HG02938 (cell line): ENCODE results near the gene IRS2.
"Not testable (repeated sequence)": the region's sequence is repeated elsewhere in the genome, so short reads cannot be mapped to it uniquely, and the experiment has no call there.

ENCODE experiments used
- ATAC-seq: cut with Tn5 transposase; IDR thresholded peaks from one replicate; pipeline ENCODE4 v1.9.1; 2021; ENCODE audit warnings: mild to moderate bottlenecking, moderate library complexity; ENCODE audit not compliant: unreplicated experiment

The IRS2 gene

GRCh38 chr13:109733550-109733949 is 52.8 kb downstream of the IRS2 start:
- ATAC-seq: no peak

- not testable (repeated sequence) for ATAC-seq
Measured at GRCh38 chr13:109732470-109733170, 53.8 kb downstream of the IRS2 start.

- no peak for ATAC-seq
Measured at GRCh38 chr13:109730812-109731335, 55.5 kb downstream of the IRS2 start.

DNA sequence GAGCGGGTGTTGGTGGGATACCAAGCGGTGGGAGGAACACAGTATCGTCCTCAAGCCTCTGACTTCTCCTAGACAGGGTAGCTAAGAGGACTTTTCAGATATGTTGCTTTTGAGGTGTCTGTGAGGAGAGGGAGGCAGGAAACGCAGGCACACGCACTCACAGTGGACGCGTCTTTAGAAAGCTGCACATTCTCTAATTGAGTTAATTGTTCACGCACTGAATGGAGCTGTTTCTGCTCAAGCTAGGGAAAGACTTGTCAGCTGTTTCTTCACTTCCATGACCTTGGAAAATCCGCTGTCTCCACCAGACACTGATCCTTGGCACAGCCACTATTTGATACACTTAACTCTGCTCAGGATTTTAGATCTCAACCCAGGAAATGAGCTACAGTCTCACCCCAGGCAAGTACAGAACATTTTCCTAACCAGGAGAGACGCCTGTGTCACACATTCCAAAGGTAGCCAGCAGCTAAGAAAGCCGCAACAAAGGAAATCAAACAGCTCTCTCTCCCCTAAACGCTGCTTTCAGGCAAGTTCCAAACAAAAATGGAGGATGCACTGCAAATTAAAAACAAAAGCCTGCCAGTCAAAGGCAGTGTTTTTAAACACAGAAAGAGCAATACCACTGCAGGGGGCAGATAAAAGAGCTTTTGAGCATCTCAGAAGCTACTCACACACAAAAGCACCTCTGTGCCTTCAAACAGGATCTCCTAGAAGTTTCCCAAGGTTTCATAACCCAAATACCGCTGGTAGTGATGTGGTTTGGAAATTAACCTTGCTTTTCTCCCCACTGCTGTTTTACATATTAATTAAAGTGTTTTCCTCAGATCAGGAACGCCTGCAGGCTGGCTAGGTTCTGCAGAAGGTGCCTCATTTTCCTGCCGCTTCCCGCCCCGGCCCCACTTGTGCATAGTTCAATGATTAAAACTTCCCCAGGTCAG is 57.3 kb downstream of the IRS2 start:
- no peak for ATAC-seq

DNA sequence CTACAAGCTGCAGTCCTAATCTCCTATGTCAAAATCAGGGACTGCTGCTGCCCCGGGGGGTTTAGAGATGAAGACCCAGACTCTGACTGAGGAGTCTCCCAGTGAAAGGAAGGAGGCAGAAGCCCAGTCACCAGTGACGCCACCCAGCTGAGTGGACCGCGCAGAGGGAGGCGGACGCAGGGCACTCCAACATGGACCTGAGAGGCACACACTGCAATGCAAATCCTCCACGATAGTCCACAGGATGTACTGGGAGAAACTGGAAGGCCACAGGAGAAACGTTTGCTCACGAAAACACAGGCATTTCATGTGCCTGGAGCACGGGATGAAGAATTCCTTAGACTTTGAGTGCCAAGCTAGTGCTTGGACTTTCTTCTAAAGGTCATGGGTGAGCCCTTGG is 58.3 kb downstream of the IRS2 start:
- ATAC-seq: no peak

- no peak for ATAC-seq
Measured at GRCh38 chr13:109727251-109727650, 59.1 kb downstream of the IRS2 start.

DNA sequence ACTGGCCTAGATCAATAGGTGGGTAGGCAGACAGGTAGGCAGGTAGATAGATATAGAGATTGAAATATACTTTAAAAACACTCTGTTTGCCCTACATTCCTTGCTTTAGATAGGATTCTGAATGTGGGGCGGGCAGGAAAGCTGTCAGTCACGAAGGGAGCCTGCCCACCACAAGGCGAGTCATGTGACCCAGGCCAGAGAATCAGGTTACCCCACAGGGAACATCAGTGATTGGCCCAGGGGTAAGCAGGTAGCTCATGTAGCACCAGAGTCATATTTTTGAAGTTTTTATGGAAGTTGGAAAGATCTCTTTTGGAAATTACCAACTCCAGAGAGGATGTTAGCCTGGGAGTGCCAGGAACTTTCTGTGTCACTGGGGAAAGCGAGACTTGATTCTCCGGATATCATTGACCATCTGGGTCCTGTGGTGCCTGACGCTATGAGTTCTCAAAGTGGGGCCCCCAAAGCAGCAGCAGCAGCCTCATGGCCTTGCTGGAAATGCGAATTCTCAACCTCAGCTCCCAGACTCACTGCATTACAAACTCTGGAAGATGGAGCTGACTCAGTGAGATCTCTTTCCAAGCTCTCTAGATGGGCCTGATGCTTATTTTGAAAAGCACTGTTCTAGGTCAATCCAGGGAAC is 60.3 kb downstream of the IRS2 start:
- no peak for ATAC-seq

GRCh38 chr13:109725297-109725696 is 61.1 kb downstream of the IRS2 start:
- no peak for ATAC-seq

DNA sequence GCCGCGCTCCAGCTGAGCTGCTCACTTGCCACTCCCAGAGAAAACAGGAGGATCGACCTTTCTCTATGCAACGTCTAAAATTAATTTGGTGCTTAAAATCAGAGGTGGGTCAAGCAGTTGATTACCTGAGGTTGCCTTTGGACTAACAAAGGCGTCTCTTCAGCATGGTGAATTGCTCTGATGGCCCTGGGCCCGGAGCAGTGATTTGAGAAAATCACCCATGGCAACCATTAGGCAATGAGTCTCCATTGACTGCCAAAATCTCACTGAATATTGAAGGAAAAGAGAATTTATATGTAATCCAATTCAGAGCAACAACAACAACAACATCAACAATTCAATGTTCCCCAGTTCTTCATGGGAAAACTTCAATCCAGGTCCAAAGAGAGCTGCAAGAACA is 61.8 kb downstream of the IRS2 start:
- no peak for ATAC-seq

- no peak for ATAC-seq
Measured at GRCh38 chr13:109723046-109723445, 63.3 kb downstream of the IRS2 start.

GRCh38 chr13:109722068-109722467 is 64.3 kb downstream of the IRS2 start:
- no peak for ATAC-seq

DNA sequence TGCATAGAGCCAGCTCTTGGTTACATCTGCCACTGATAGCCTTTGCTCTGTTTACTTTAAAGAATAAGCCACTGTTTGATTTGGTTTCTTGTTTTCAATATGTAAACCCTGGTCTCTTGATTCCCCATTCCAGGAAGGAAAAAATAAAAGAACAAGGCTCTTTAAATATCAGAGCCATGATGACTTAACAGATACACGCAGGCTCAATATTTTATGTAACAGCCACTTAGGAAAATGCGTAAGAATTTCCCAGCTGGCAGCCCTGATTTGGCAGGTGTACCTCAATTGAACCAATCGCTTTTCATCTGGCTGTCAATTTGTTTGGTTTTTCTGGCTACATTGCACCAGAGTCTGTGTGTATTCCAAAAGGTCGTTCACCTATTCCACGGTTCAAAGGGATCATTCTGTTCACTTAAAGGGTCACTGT is 65.6 kb downstream of the IRS2 start:
- ATAC-seq: no peak

GRCh38 chr13:109719962-109720646 is 66.3 kb downstream of the IRS2 start:
- no peak for ATAC-seq

DNA sequence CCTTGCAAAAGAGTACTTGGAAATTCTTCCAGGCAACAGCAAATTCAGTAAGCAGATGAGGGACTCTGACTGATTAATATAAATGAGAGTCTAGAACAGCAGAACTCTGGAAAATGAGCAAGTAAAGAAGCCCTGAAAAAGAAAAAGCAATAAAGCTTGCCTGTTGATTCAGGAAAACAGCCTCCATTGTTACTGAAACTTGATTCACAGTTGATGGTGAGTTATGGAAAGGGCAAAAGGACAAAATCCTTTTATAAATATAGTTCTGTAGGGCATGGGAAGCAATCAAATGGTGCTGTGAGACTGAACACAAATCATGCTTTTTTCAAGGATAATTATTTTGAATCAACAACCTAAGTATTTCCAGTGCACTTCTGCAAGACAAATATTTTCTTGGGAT is 67.7 kb downstream of the IRS2 start:
- ATAC-seq: no peak

DNA sequence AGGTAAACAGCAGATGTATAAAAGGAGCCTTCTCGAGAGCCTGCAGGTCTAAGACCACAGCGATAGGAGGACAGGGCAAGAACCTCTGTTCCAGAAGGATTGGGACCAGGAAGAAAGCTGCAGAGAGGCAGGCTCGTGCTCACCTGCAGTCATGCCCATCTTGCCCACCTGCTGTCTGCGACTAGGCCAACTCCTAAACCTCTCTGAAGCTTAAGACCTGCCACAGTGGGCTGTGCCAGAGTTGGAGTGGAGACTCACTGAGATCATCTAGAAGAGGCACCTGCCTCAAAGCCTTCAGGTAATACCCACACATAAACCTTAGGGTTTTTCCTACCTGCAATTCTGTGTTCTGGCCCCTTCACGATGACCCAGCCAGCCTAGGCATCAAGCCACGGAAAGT is 68.7 kb downstream of the IRS2 start:
- no peak for ATAC-seq

- no peak for ATAC-seq
Measured at GRCh38 chr13:109715902-109716301, 70.5 kb downstream of the IRS2 start.

- no peak for ATAC-seq
Measured at GRCh38 chr13:109713681-109714080, 72.7 kb downstream of the IRS2 start.

- ATAC-seq: no peak
Measured at GRCh38 chr13:109712124-109712722, 74.2 kb downstream of the IRS2 start.

DNA sequence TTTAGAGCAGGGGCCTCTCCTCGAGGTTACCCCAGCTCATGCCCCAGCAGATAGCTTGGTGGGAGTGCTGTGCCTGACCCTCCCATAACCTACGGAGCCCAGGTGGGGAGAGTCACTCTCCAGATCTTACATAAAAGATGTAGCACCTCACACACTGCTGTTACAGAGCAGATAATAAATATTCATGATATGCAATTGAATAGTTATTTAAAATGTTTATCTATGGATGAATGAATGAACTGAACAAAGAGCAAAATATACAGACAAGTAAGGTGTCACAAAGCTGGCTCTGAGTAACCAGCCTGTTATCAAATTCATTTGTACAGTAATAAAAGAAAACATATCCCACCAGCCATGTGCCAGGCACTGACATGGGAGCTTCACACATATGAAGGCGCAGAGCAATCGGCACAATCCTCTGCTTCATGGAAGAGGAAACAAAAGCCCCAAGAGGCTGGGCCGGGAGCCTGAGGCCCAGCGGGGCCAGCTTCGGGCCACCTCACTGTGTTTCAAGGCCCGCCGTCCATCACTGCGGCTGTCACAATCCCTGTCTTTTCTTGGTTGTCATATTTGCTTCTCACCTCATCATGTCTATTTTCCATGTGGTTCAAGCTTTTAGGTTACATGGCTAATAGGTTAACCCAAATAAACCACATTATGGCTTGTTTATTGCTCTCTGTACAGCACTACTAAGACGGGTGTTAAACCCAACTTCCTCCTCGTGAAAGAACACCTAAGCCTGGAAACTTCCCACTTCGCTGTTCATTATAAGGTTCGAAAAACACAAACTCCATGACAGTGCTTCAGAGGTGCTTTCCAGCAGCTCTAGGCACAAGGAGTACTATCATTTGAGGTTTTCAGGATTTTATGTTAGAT is 78.4 kb downstream of the IRS2 start:
- no peak for ATAC-seq
